C4-2B (cell line): ENCODE measurements around the gene UNC79.

Experiments used
- CTCF ChIP-seq: fragments of 450-650 bp; conservative IDR thresholded peaks from 2 replicates; pipeline ENCODE4 v1.5.1; 2017; ENCODE audit warnings: mild to moderate bottlenecking
- ZFX ChIP-seq: fragments of 450-650 bp; IDR thresholded peaks from 2 replicates; pipeline ENCODE4 v1.6.1; 2017

GRCh38 chr14:93493054-93493453 is 62.3 kb downstream of the UNC79 start:
- TF ChIP-seq CTCF (no peak), ZFX (no peak)
